Stimulated activated CD8-positive, alpha-beta memory T cell treated with anti-CD3 and anti-CD28 coated beads, Interleukin-7, amount 100 ng/mL, for 4 hours (primary cell): ENCODE measurements around the gene NKX3-2.

Source experiments
- DNase-seq, 2 donors: peaks; one replicate each; pipeline ENCODE4 v3.0.0-alpha.2; 2020; ENCODE audit warnings: low read depth in 2 of 2

Gene NKX3-2

GRCh38 chr4:13545394-13545808, 1.1 kb upstream of the NKX3-2 start:
- DNase-seq = no peak

- DNase-seq = no peak
Observed at GRCh38 chr4:13544606-13545393, 492 bp upstream of the NKX3-2 start.

- no peak for DNase-seq
Observed at GRCh38 chr4:13543032-13543838, 1.1 kb downstream of the NKX3-2 start.

DNA sequence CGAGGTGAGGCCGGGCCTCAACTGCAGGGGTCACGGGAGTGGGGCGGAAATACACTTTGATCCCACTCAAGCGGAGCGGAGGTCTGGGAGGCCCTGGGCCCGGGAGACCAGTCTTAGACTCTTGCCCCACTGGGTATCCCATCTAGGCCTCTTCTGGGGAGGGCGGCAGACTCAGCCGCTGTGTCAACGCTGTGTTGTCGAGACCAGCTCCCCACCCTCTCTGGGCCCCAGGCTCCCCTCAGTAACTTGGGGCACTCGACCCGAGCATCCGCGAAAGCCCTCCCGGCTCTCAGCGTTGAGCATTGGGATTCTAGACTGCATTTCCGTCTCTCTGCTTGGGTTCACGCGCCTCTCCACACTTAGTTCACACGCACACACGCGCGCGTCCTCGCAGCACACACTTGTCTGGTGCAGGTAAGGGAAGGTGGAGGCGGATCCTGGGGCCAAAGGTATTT, 1.7 kb downstream of the NKX3-2 start:
- no peak for DNase-seq

- no peak for DNase-seq
Observed at GRCh38 chr4:13541720-13542576, 2.4 kb downstream of the NKX3-2 start.

DNA sequence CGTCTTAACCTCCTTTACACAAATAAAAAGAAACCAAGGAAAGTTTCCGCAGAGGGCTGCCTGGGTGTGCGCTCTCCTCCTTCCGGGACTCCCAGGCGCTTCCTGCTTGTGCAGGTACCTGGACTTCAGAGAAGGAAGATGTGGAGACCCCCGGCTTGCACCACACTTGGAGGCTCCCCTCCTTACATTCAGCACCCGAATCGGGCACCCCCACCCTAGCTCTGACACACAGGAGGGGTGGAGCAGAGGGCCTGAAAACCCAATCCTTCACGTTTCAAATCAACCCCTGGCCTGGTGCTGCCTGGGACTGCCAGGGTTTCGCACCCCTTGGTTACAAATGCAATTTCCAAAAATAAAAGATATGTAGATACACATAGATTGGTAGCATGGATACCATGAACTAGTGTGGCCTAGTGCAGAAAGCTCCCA, 3.1 kb downstream of the NKX3-2 start:
- DNase-seq = no peak

GRCh38 chr4:13540446-13541175, 3.7 kb downstream of the NKX3-2 start:
- DNase-seq = no peak

- no peak for DNase-seq
Observed at GRCh38 chr4:13539619-13540445, 4.5 kb downstream of the NKX3-2 start.

DNA sequence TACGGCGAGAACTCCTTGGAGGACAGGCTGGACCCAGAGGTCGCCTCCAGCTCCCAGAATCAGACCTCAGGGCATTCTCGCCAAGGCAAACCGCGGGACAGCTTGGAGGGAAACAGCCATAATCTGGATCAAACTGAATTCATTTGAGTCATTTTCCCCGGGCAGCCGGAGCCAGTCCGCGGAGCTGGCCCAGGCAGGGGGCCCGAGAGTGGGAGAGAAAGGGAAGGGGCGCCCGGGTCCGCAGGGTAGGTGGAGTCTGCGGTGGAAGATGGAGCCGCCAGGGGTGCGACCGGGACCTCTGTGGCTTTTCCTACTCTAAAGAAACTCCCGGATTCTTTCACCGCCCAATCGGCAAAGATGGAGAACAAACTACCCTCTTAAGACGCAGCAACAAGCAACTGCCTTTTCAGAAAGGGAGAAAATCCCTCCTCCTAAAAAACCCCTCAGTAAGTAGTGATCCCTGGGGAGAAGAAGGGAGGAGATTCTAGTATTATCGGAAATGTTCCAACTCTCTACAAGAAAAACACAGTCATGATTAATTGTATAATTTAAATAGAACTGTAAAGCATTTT, 5.2 kb downstream of the NKX3-2 start:
- no peak for DNase-seq

GRCh38 chr4:13538427-13538973, 5.8 kb downstream of the NKX3-2 start:
- DNase-seq = no peak

DNA sequence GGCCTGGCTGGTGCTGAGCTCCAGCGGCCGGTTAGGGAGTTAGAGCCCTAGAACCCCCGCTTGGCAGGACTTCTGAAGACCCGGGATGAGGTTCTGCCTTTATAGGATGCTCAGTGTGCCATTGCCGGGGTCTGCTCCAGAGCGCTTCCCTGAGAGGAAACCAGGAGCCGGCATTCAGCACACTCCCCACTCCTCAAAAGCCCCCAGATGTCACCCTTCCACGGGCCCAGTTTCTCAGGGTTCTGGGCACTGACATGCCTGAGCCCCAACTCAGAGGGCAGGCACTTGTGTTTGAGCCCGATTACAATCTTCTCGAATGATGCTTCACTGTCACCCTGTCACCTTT, 6.5 kb downstream of the NKX3-2 start:
- DNase-seq = no peak

DNA sequence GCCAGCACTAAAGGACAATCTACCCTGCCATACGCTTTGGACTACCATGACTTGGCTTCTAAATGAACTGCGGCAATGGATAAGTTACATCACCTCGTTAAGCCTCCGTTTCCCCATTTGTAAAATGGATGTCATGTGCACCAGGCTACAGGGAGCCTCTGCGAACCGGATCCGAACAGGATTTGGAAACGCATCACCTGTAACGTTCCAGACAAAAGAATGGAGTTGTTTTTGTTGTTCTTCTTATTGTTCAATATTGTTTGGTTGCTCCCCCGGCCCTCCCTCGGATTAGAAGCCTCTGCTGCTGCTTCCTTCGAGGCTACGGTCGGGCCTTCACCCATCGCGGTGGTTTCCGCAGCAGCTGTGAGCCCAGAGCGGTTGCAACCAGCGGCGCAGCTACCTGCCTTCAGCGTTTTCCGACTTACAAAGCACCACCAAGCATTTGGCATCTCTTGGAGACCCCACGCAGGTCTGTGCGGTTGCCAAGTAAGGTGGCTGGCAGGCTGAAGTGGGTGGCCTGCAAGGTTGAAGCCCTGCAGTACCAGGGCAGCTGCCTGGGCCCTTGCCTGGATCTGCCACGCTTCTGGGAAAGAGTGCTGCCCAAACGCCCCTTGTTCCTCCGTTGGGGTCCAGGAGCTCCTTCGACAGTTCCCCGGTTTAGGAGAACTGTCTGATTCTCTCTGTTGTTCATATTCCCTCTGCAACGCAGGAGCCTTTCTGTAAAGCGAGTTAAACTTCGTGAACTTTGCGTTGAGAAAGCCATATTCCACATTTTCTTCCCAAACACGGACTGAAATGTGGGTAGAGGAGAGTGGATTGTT, 7.1 kb downstream of the NKX3-2 start:
- DNase-seq = no peak

DNA sequence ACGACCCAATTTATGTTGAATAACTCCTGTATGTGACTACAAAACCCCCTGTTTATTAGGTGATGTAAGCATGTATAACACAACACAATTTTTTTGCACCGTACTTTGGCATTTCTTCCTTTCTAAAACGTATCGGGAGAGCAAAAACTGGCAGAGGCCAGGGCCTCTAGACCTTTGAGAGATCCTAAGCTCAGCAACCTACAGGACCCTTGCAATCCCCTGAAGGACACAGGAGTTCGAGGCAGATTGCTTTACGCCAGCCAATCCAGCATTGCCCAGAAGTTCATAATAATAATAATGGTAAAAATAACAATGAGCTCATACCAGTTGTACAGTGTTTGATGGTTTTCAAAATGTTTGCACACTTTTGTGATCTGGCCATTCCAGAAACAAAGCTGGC, 7.7 kb downstream of the NKX3-2 start:
- no peak for DNase-seq

- no peak for DNase-seq
Observed at GRCh38 chr4:13535708-13536361, 8.5 kb downstream of the NKX3-2 start.

- no peak for DNase-seq
Observed at GRCh38 chr4:13535118-13535517, 9.2 kb downstream of the NKX3-2 start.

DNA sequence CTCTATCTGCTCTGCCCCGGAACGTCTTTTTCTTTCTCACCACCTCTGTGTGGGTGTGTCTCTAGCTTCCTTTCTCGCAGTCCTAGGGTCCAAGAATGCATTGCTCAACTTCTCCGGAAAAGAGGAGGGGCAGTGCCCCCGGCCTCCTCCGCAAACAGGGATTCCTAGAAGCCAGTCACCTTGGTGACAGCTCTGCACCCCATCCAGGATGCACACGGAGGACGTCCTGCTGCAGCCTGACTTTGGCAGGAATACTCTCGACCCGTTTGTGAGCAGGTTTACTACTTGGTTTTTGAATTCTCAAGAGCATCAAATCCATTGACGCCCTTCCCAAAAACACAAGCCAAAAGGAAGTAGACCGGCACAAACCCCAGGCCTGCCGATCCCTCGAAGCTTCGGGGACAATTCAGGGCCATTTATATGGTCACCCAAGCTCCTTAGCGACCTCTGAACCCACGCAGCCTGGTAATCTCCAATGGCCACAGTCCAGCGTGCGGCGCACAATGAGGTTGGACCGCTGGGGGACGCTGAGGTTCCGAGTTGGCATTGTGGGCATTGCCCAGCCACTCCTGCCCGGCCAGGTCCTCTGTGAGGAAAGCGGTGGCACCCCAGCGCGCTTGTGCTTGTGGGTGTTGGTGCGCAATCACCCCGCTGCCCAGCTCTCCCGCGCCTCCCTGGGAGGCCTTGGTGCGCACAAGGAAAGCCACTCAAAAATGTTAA, 9.8 kb downstream of the NKX3-2 start:
- DNase-seq = no peak

GRCh38 chr4:13533670-13534343, 10.5 kb downstream of the NKX3-2 start:
- no peak for DNase-seq
